ENCODE results near the gene AUTS2.

GRCh38 chr7:70607759-70608158, 1009.5 kb downstream of the AUTS2 start:
- TF ChIP-seq EZH2phosphoT487 (IDR thresholded peaks at IDR 0.05; ENCODE audit: insufficient read depth, low read depth) (no peak), EZH2 (IDR thresholded peaks at IDR 0.05; ENCODE audit: insufficient read depth, poor library complexity, severe bottlenecking) (no peak)

Measured in GM23248 (cell line).